Stimulated activated CD8-positive, alpha-beta memory T cell treated with anti-CD3 and anti-CD28 coated beads, Interleukin-12 subunit alpha, Interleukin-12 subunit beta, amount 100 ng/mL, for 24 hours (primary cell): Measurements from ENCODE around the gene ZFTA.
"Not testable (repeated sequence)": the region's sequence is repeated elsewhere in the genome, so short reads cannot be mapped to it uniquely, and the experiment has no call there.

Source experiments
- DNase-seq: peaks from one replicate; pipeline ENCODE4 v3.0.0-alpha.2; 2020; ENCODE audit errors: extremely low read depth

ZFTA gene

GRCh38 chr11:63775191-63775590 is 6.6 kb upstream of the ZFTA start:
- DNase-seq: no peak

GRCh38 chr11:63771741-63772318 is 3.3 kb upstream of the ZFTA start:
- DNase-seq: not testable (repeated sequence)

GRCh38 chr11:63770763-63771162 is 2.2 kb upstream of the ZFTA start:
- no peak for DNase-seq

GRCh38 chr11:63769714-63770455 is 1.3 kb upstream of the ZFTA start:
- DNase-seq: no peak

- no peak for DNase-seq
These were observed 603 bp upstream of the ZFTA start for GRCh38 chr11:63769042-63769713.

- no peak for DNase-seq
These were observed 874 bp downstream of the ZFTA start for GRCh38 chr11:63767565-63768236.

GRCh38 chr11:63767267-63767564 is 1.4 kb downstream of the ZFTA start:
- DNase-seq: no peak

GRCh38 chr11:63766531-63767235 is 1.9 kb downstream of the ZFTA start:
- DNase-seq: no peak

- no peak for DNase-seq
These were observed 2.8 kb downstream of the ZFTA start for GRCh38 chr11:63765688-63766241.

- no peak for DNase-seq
These were observed 3.6 kb downstream of the ZFTA start for GRCh38 chr11:63764679-63765647.

- DNase-seq: no peak
These were observed 4.3 kb downstream of the ZFTA start for GRCh38 chr11:63764340-63764678.

- DNase-seq: no peak
These were observed 4.9 kb downstream of the ZFTA start for GRCh38 chr11:63763496-63764339.

- DNase-seq: no peak
These were observed 5.7 kb downstream of the ZFTA start for GRCh38 chr11:63762654-63763495.

GRCh38 chr11:63761931-63762653 is 6.5 kb downstream of the ZFTA start:
- no peak for DNase-seq

- no peak for DNase-seq
These were observed 7.4 kb downstream of the ZFTA start for GRCh38 chr11:63761188-63761587.

GRCh38 chr11:63760487-63761079 is 8.0 kb downstream of the ZFTA start:
- no peak for DNase-seq

- no peak for DNase-seq
These were observed 11.4 kb downstream of the ZFTA start for GRCh38 chr11:63756919-63757761.
